ENCODE results near the gene DHRSX.

DHRSX gene

GRCh38 chrX:2334237-2334636 lies 166.5 kb downstream of the DHRSX start:
- Histone ChIP-seq H3K4me3 (ENCODE audit: low read depth in 1 of 2, low read length in 2 of 2) (no peak overlapping the region), H3K36me3 (ENCODE audit: control insufficient read depth in 1 of 2, insufficient read depth in 2 of 2, low read length in 2 of 2) (no peaks in the 10 kb centered on the region), H3K9me3 (ENCODE audit: control insufficient read depth in 1 of 2, low read length in 2 of 2) (no peaks in the 10 kb centered on the region), H3K27ac (ENCODE audit: low read length) (no peak overlapping the region), H3K27me3 (ENCODE audit: low read depth, low read length) (no peaks in the 10 kb centered on the region), H3K4me1 (ENCODE audit: control insufficient read depth in 1 of 2, insufficient read depth in 2 of 2, low read length in 2 of 2) (no peaks in the 10 kb centered on the region)

GRCh38 chrX:2332252-2332651 lies 168.5 kb downstream of the DHRSX start:
- no peaks in the 10 kb centered on the region for H3K4me1 ChIP-seq (ENCODE audit: control insufficient read depth in 1 of 2, insufficient read depth in 2 of 2, low read length in 2 of 2)
- H3K27ac ChIP-seq (ENCODE audit: low read length) = no peak overlapping the region
- H3K4me3 ChIP-seq (ENCODE audit: low read depth in 1 of 2, low read length in 2 of 2) = no peak overlapping the region
- H3K36me3 ChIP-seq (ENCODE audit: control insufficient read depth in 1 of 2, insufficient read depth in 2 of 2, low read length in 2 of 2) = no peaks in the 10 kb centered on the region
- H3K27me3 ChIP-seq (ENCODE audit: low read depth, low read length) = no peaks in the 10 kb centered on the region
- H3K9me3 ChIP-seq (ENCODE audit: control insufficient read depth in 1 of 2, low read length in 2 of 2) = no peaks in the 10 kb centered on the region

- Histone ChIP-seq H3K4me3 (ENCODE audit: low read depth in 1 of 2, low read length in 2 of 2) (no peak overlapping the region), H3K36me3 (ENCODE audit: control insufficient read depth in 1 of 2, insufficient read depth in 2 of 2, low read length in 2 of 2) (no peaks in the 10 kb centered on the region), H3K9me3 (ENCODE audit: control insufficient read depth in 1 of 2, low read length in 2 of 2) (no peaks in the 10 kb centered on the region), H3K27me3 (ENCODE audit: low read depth, low read length) (no peaks in the 10 kb centered on the region), H3K4me1 (ENCODE audit: control insufficient read depth in 1 of 2, insufficient read depth in 2 of 2, low read length in 2 of 2) (no peaks in the 10 kb centered on the region), H3K27ac (ENCODE audit: low read length) (no peak overlapping the region)
Measured at GRCh38 chrX:2330910-2331309, 169.9 kb downstream of the DHRSX start.

GRCh38 chrX:2330487-2330886 lies 170.3 kb downstream of the DHRSX start:
- H3K27ac ChIP-seq (ENCODE audit: low read length) = no peak overlapping the region
- H3K36me3 ChIP-seq (ENCODE audit: control insufficient read depth in 1 of 2, insufficient read depth in 2 of 2, low read length in 2 of 2) = no peaks in the 10 kb centered on the region
- no peak overlapping the region for H3K4me3 ChIP-seq (ENCODE audit: low read depth in 1 of 2, low read length in 2 of 2)
- H3K4me1 ChIP-seq (ENCODE audit: control insufficient read depth in 1 of 2, insufficient read depth in 2 of 2, low read length in 2 of 2) = no peaks in the 10 kb centered on the region
- no peaks in the 10 kb centered on the region for H3K27me3 ChIP-seq (ENCODE audit: low read depth, low read length)
- no peaks in the 10 kb centered on the region for H3K9me3 ChIP-seq (ENCODE audit: control insufficient read depth in 1 of 2, low read length in 2 of 2)

GRCh38 chrX:2327423-2327822 lies 173.4 kb downstream of the DHRSX start:
- Histone ChIP-seq H3K4me3 (ENCODE audit: low read depth in 1 of 2, low read length in 2 of 2) (no peak overlapping the region), H3K27ac (ENCODE audit: low read length) (no peak overlapping the region), H3K27me3 (ENCODE audit: low read depth, low read length) (no peaks in the 10 kb centered on the region), H3K36me3 (ENCODE audit: control insufficient read depth in 1 of 2, insufficient read depth in 2 of 2, low read length in 2 of 2) (no peaks in the 10 kb centered on the region), H3K9me3 (ENCODE audit: control insufficient read depth in 1 of 2, low read length in 2 of 2) (no peaks in the 10 kb centered on the region), H3K4me1 (ENCODE audit: control insufficient read depth in 1 of 2, insufficient read depth in 2 of 2, low read length in 2 of 2) (no peaks in the 10 kb centered on the region)

GRCh38 chrX:2325076-2325784 lies 175.5 kb downstream of the DHRSX start:
- Histone ChIP-seq H3K9me3 (ENCODE audit: control insufficient read depth in 1 of 2, low read length in 2 of 2) (no peaks in the 10 kb centered on the region), H3K27ac (ENCODE audit: low read length) (no peak overlapping the region), H3K27me3 (ENCODE audit: low read depth, low read length) (no peaks in the 10 kb centered on the region), H3K36me3 (ENCODE audit: control insufficient read depth in 1 of 2, insufficient read depth in 2 of 2, low read length in 2 of 2) (no peaks in the 10 kb centered on the region), H3K4me1 (ENCODE audit: control insufficient read depth in 1 of 2, insufficient read depth in 2 of 2, low read length in 2 of 2) (no peaks in the 10 kb centered on the region), H3K4me3 (ENCODE audit: low read depth in 1 of 2, low read length in 2 of 2) (peak overlapping the region in 1 of 2 donors; percentile 50)

GRCh38 chrX:2324151-2324550 lies 176.6 kb downstream of the DHRSX start:
- H3K4me3 ChIP-seq (ENCODE audit: low read depth in 1 of 2, low read length in 2 of 2) = no peak overlapping the region
- no peak overlapping the region for H3K27ac ChIP-seq (ENCODE audit: low read length)

GRCh38 chrX:2321411-2321810 lies 179.4 kb downstream of the DHRSX start:
- Histone ChIP-seq H3K27ac (ENCODE audit: low read length) (no peak overlapping the region), H3K4me1 (ENCODE audit: control insufficient read depth in 1 of 2, insufficient read depth in 2 of 2, low read length in 2 of 2) (peaks cover 0 to 5% of the 10 kb centered on the region in 2 donors), H3K27me3 (ENCODE audit: low read depth, low read length) (no peaks in the 10 kb centered on the region), H3K4me3 (ENCODE audit: low read depth in 1 of 2, low read length in 2 of 2) (no peak overlapping the region), H3K9me3 (ENCODE audit: control insufficient read depth in 1 of 2, low read length in 2 of 2) (no peaks in the 10 kb centered on the region), H3K36me3 (ENCODE audit: control insufficient read depth in 1 of 2, insufficient read depth in 2 of 2, low read length in 2 of 2) (no peaks in the 10 kb centered on the region)

More at GRCh38 chrX:2324151-2324550, 176.6 kb downstream of the DHRSX start:
- no peaks in the 10 kb centered on the region for H3K9me3 ChIP-seq (ENCODE audit: control insufficient read depth in 1 of 2, low read length in 2 of 2)
- H3K4me1 ChIP-seq (ENCODE audit: control insufficient read depth in 1 of 2, insufficient read depth in 2 of 2, low read length in 2 of 2) = no peaks in the 10 kb centered on the region
- no peaks in the 10 kb centered on the region for H3K36me3 ChIP-seq (ENCODE audit: control insufficient read depth in 1 of 2, insufficient read depth in 2 of 2, low read length in 2 of 2)
- H3K27me3 ChIP-seq (ENCODE audit: low read depth, low read length) = no peaks in the 10 kb centered on the region

GRCh38 chrX:2320580-2321327 lies 180.0 kb downstream of the DHRSX start:
- Histone ChIP-seq H3K36me3 (ENCODE audit: control insufficient read depth in 1 of 2, insufficient read depth in 2 of 2, low read length in 2 of 2) (no peaks in the 10 kb centered on the region), H3K27me3 (ENCODE audit: low read depth, low read length) (no peaks in the 10 kb centered on the region), H3K4me3 (ENCODE audit: low read depth in 1 of 2, low read length in 2 of 2) (no peak overlapping the region), H3K4me1 (ENCODE audit: control insufficient read depth in 1 of 2, insufficient read depth in 2 of 2, low read length in 2 of 2) (peaks cover 0 to 5% of the 10 kb centered on the region in 2 donors), H3K9me3 (ENCODE audit: control insufficient read depth in 1 of 2, low read length in 2 of 2) (peaks cover 0 to under 1% of the 10 kb centered on the region in 2 donors), H3K27ac (ENCODE audit: low read length) (no peak overlapping the region)

- H3K4me3 ChIP-seq (ENCODE audit: low read depth in 1 of 2, low read length in 2 of 2) = no peak overlapping the region
- H3K36me3 ChIP-seq (ENCODE audit: control insufficient read depth in 1 of 2, insufficient read depth in 2 of 2, low read length in 2 of 2) = no peaks in the 10 kb centered on the region
- H3K27me3 ChIP-seq (ENCODE audit: low read depth, low read length) = no peaks in the 10 kb centered on the region
- H3K4me1 ChIP-seq (ENCODE audit: control insufficient read depth in 1 of 2, insufficient read depth in 2 of 2, low read length in 2 of 2) = peaks cover 0 to 5% of the 10 kb centered on the region in 2 donors
- H3K27ac ChIP-seq (ENCODE audit: low read length) = no peak overlapping the region
- peaks cover 0 to 5% of the 10 kb centered on the region in 2 donors for H3K9me3 ChIP-seq (ENCODE audit: control insufficient read depth in 1 of 2, low read length in 2 of 2)
Measured at GRCh38 chrX:2320089-2320488, 180.7 kb downstream of the DHRSX start.

- Histone ChIP-seq H3K4me3 (ENCODE audit: low read depth in 1 of 2, low read length in 2 of 2) (no peak overlapping the region), H3K27ac (ENCODE audit: low read length) (no peak overlapping the region), H3K9me3 (ENCODE audit: control insufficient read depth in 1 of 2, low read length in 2 of 2) (peaks cover 0 to 5% of the 10 kb centered on the region in 2 donors), H3K27me3 (ENCODE audit: low read depth, low read length) (no peaks in the 10 kb centered on the region), H3K36me3 (ENCODE audit: control insufficient read depth in 1 of 2, insufficient read depth in 2 of 2, low read length in 2 of 2) (no peaks in the 10 kb centered on the region), H3K4me1 (ENCODE audit: control insufficient read depth in 1 of 2, insufficient read depth in 2 of 2, low read length in 2 of 2) (peaks cover 0 to 5% of the 10 kb centered on the region in 2 donors)
Measured at GRCh38 chrX:2318371-2318770, 182.4 kb downstream of the DHRSX start.
